GM18505 (cell line): ENCODE data around the gene HMGN5.

Experiments
- ATAC-seq: cut with Tn5 transposase; IDR thresholded peaks from one replicate; pipeline ENCODE4 v1.9.1; 2021; ENCODE audit not compliant: unreplicated experiment
- POLR2A ChIP-seq: IDR thresholded peaks from 4 replicates; pipeline ENCODE4 v1.6.1; 2011; ENCODE audit warnings: borderline replicate concordance; ENCODE audit not compliant: insufficient read depth, insufficient read length; ENCODE audit errors: extremely low read depth

The HMGN5 gene

GRCh38 chrX:81201671-81202455 lies at the start of gene HMGN5, which contains the start of gene SH3BGRL:
HMGN5 (minus strand) TSS chrX:81201913; CDS start chrX:81121549, 80,364 bp downstream.
SH3BGRL (plus strand) TSS chrX:81202102; CDS start chrX:81202201, 99 bp downstream.
- ATAC-seq: peak; percentile 96
- TF ChIP-seq POLR2A: peak; percentile 56

- no peak for TF ChIP-seq POLR2A
- ATAC-seq: no peak
Observed at GRCh38 chrX:81241753-81242152, 40.0 kb upstream of the HMGN5 start.

GRCh38 chrX:81240701-81241331 lies 39.1 kb upstream of the HMGN5 start:
- no peak for ATAC-seq
- no peak for TF ChIP-seq POLR2A

GRCh38 chrX:81238166-81238565 lies 36.5 kb upstream of the HMGN5 start:
- no peak for TF ChIP-seq POLR2A
- no peak for ATAC-seq

- ATAC-seq: no peak
- no peak for TF ChIP-seq POLR2A
Observed at GRCh38 chrX:81237516-81237915, 35.8 kb upstream of the HMGN5 start.

GRCh38 chrX:81232218-81232617 lies 30.5 kb upstream of the HMGN5 start:
- no peak for TF ChIP-seq POLR2A
- ATAC-seq: no peak

GRCh38 chrX:81231476-81231875 lies 29.8 kb upstream of the HMGN5 start:
- ATAC-seq: no peak
- no peak for TF ChIP-seq POLR2A

GRCh38 chrX:81229901-81230300 lies 28.2 kb upstream of the HMGN5 start:
- no peak for TF ChIP-seq POLR2A
- no peak for ATAC-seq

GRCh38 chrX:81229229-81229628 lies 27.5 kb upstream of the HMGN5 start:
- no peak for TF ChIP-seq POLR2A
- ATAC-seq: no peak

- TF ChIP-seq POLR2A: no peak
- no peak for ATAC-seq
Observed at GRCh38 chrX:81215685-81216084, 14.0 kb upstream of the HMGN5 start.

GRCh38 chrX:81208916-81209315 lies 7.2 kb upstream of the HMGN5 start:
- TF ChIP-seq POLR2A: no peak
- no peak for ATAC-seq

GRCh38 chrX:81206476-81206875 lies 4.8 kb upstream of the HMGN5 start:
- no peak for TF ChIP-seq POLR2A
- no peak for ATAC-seq

- no peak for ATAC-seq
- TF ChIP-seq POLR2A: no peak
Observed at GRCh38 chrX:81205551-81205950, 3.8 kb upstream of the HMGN5 start.

GRCh38 chrX:81202943-81203342 lies 1.2 kb upstream of the HMGN5 start:
- ATAC-seq: no peak
- no peak for TF ChIP-seq POLR2A
